Measurements from ENCODE around the gene TGM5. TPM values are rescaled to one million over a fixed set of nuclear protein-coding genes. Genes with fewer than 3 reads are reported as not detected.

Gene TGM5
- total and polyA plus RNA-seq, 8 donors = 1.5 TPM; not detected in 7

- WGBS, 5 donors = 80 to 87% (median 84%) methylated on average over 15 of the region's 15 CpGs
- intact Hi-C loops (cut with DNase I; ENCODE audit: low total_unique reads) = no loop called here
- H3K36me3 ChIP-seq = no peaks in the 10 kb centered on the region
- DNase-seq = no peak
- no peaks in the 10 kb centered on the region for H3K9me3 ChIP-seq
- peaks cover 0 to 46% (median 12%) of the 10 kb centered on the region in 3 donors for H3K27me3 ChIP-seq
- no peaks in the 10 kb centered on the region for H3K4me1 ChIP-seq
- no peak overlapping the region for H3K27ac ChIP-seq
- TF ChIP-seq POLR2AphosphoS5 (IDR thresholded peaks at IDR 0.05) (no peak), POLR2A (IDR thresholded peaks at IDR 0.05) (no peak), EP300 (IDR thresholded peaks at IDR 0.05) (no peak)
- TF ChIP-seq, protein P1, sequence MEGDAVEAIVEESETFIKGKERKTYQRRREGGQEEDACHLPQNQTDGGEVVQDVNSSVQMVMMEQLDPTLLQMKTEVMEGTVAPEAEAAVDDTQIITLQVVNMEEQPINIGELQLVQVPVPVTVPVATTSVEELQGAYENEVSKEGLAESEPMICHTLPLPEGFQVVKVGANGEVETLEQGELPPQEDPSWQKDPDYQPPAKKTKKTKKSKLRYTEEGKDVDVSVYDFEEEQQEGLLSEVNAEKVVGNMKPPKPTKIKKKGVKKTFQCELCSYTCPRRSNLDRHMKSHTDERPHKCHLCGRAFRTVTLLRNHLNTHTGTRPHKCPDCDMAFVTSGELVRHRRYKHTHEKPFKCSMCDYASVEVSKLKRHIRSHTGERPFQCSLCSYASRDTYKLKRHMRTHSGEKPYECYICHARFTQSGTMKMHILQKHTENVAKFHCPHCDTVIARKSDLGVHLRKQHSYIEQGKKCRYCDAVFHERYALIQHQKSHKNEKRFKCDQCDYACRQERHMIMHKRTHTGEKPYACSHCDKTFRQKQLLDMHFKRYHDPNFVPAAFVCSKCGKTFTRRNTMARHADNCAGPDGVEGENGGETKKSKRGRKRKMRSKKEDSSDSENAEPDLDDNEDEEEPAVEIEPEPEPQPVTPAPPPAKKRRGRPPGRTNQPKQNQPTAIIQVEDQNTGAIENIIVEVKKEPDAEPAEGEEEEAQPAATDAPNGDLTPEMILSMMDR (IDR thresholded peaks at IDR 0.05) = no peak
- no peak overlapping the region for H3K4me3 ChIP-seq
Observed at GRCh38 chr15:43210172-43210745, 56.5 kb downstream of the TGM5 start.

DNA sequence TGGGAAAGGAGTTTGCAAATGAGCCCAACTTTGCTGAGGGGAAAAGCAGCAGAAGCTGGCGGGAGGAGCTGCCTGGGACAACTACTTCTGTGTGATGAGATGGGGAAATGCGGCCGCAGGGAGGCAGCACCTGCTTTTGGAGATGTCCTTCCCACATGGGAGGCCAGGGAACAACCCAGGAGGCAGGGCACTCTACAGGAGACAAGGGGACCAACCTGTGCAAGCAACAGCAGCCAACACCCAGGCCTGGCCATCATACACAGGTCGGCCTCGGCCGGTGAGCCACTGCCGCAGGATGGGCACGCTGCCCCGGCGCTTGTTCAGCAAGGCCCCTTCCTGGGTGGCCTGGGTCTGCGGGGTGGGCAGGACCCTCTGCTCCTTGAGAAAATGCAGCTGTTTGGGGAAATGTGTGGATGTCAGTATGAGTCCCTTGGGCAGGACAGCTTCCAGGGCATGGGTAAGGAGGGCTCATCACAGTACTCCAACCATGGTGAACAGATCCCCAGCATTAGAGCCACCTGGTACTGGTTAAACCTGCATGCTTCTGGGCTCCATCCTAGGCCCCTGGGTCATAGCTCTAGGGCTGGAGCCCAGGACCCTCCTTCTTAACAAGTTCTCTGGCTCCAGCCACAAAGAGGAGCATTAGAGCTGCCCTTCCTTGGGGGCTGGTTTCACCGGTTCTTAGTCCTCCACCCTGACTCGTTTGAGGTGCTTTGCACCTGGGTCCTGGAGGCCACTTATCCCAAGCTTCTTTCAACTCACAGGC, 57.5 kb downstream of the TGM5 start:
- 54 to 75% (median 64%) methylated on average over 9 to 13 of the region's 13 CpGs for WGBS, 5 donors
- DNase-seq = peak in 1 of 2 donors; percentile 49
- intact Hi-C loops (cut with DNase I; ENCODE audit: low total_unique reads) = no loop called here
- no peak for TF ChIP-seq POLR2AphosphoS5 (IDR thresholded peaks at IDR 0.05)
- no peak for TF ChIP-seq EP300 (IDR thresholded peaks at IDR 0.05)
- TF ChIP-seq, protein P1 (IDR thresholded peaks at IDR 0.05) = no peak
- no peak for TF ChIP-seq POLR2A (IDR thresholded peaks at IDR 0.05)
- H3K9me3 ChIP-seq = no peaks in the 10 kb centered on the region
- H3K27me3 ChIP-seq = peaks cover 0 to 46% (median 12%) of the 10 kb centered on the region in 3 donors
- no peak overlapping the region for H3K4me3 ChIP-seq
- H3K27ac ChIP-seq = no peak overlapping the region
- H3K4me1 ChIP-seq = no peaks in the 10 kb centered on the region
- no peaks in the 10 kb centered on the region for H3K36me3 ChIP-seq

DNA sequence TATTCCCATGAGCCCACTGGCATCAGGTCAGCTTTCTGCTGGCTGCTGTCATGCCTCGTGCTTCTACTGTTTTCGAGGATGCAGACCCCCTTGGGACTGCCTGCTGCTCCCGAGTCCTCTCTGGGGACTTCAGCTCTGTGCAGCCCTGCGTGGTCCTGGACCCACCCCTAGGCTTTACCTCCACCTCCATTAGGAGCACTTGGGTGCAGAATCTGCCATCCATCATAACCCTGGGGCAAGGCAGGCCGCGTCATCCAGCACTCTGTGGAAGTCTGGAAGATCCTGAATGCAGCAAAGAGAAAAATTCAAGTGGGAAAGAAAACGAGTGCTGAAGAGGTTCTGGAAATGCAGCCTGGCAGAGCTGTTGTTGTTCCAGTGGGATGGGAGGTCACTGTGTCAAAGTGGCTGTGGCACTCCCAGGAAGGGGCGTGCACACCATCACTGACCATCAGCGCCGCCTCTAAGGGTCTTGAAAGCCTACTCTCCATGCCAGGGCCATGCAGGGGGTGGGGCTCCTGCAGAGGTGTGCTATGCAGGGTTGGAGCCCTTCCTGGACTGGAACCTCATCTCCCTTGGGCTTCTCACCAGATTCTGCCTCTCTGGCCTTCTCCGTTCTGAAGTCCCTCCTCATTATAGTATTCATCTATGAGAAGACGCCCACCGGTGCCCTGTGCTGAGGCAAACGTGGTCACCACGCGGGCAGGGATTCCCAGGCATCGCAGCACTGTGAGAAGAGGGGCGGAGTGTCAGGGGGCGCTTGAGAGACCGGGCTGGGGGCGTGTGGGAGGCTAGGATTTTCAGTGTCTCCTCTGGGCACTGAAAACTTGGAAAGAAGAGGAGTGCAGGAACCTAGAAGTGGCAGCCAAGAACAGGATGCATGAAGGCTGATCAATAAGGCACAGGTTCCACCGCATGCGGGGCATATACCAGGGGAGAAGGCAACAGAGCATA, 58.4 kb downstream of the TGM5 start:
- intact Hi-C loops (cut with DNase I; ENCODE audit: low total_unique reads) = no loop called here
- 62 to 70% (median 65%) methylated on average over 19 to 23 of the region's 23 CpGs for WGBS, 5 donors
- no peak for DNase-seq
- Histone ChIP-seq H3K27me3 (peaks cover 0 to 46% (median 12%) of the 10 kb centered on the region in 3 donors), H3K4me1 (no peaks in the 10 kb centered on the region), H3K36me3 (no peaks in the 10 kb centered on the region), H3K4me3 (no peak overlapping the region), H3K9me3 (no peaks in the 10 kb centered on the region), H3K27ac (no peak overlapping the region)
- TF ChIP-seq POLR2A (IDR thresholded peaks at IDR 0.05) (no peak), POLR2AphosphoS5 (IDR thresholded peaks at IDR 0.05) (no peak), EP300 (IDR thresholded peaks at IDR 0.05) (no peak)
- TF ChIP-seq, protein P1 (IDR thresholded peaks at IDR 0.05) = no peak

- no peak for DNase-seq
- Histone ChIP-seq H3K4me3 (no peak overlapping the region), H3K27ac (no peak overlapping the region), H3K4me1 (no peaks in the 10 kb centered on the region), H3K9me3 (no peaks in the 10 kb centered on the region), H3K36me3 (no peaks in the 10 kb centered on the region), H3K27me3 (peaks cover 0 to 46% (median 12%) of the 10 kb centered on the region in 3 donors)
- 90 to 94% (median 92%) methylated on average over 9 of the region's 9 CpGs for WGBS, 5 donors
- intact Hi-C loops (cut with DNase I; ENCODE audit: low total_unique reads) = no loop called here
- no peak for TF ChIP-seq POLR2A (IDR thresholded peaks at IDR 0.05)
- no peak for TF ChIP-seq EP300 (IDR thresholded peaks at IDR 0.05)
- no peak for TF ChIP-seq POLR2AphosphoS5 (IDR thresholded peaks at IDR 0.05)
- TF ChIP-seq, protein P1 (IDR thresholded peaks at IDR 0.05) = no peak
Observed at GRCh38 chr15:43207024-43207423, 59.7 kb downstream of the TGM5 start.

All from stomach (tissue), 9 donors.